Measurements from ENCODE around the gene HS2ST1. TPM values are rescaled to one million over a fixed set of nuclear protein-coding genes. Genes with fewer than 3 reads are reported as not detected.

The HS2ST1 gene
- total and polyA plus RNA-seq, 10 of the 15 experiments (the other 5 are each of a cell fraction or from before 2014, with no cell fraction given), result 5.4 to 30.8 (median 18.6) TPM

DNA sequence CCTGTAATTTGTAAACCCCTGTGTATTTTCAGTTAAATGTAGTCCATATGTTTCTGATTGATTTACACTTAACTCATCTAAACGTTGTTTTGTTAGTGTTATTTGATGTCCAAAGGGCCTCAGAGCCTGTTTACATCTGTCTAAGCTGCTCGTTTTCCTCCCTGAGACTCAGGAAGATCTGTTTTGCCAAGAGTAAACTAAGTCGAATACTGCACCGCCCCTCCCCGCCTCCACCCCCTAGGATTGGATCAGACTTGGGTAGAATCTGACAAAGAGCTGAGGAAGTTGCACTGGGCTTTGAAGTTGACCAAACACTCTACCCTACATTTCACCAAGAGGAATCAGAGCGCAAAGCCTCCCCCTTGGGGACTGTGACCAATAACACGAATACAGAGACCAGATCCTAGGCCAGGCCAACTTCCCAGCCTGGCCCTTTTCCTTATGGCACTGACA, 207.3 kb downstream of the HS2ST1 start:
- H3K4me3 ChIP-seq, result no peak overlapping the region
- no peaks in the 10 kb centered on the region for H3K9me3 ChIP-seq (replicated peaks; ENCODE audit: control insufficient read depth, insufficient read depth, low read length)
- H3K9ac ChIP-seq (ENCODE audit: control insufficient read depth, insufficient read depth, low read length), result no peak overlapping the region
- SMC1A ChIA-PET (ENCODE audit: uncharacterized antibody, unreplicated experiment), result interaction anchor here (1.1 to 1.5 kb wide), 3 partner anchors 15 to 37 kb away, joined by 3 to 6 read pairs (median 3); no protein-coding TSS in a partner anchor
- no TSS peak for BruUV-seq (replicated peaks)
- no peaks in the 10 kb centered on the region for H3K36me3 ChIP-seq (ENCODE audit: control insufficient read depth in 2 of 2, insufficient read depth in 2 of 2, low read length in 1 of 2)
- DNase-seq (ENCODE audit: low read depth, low spot score) (no peak), FAIRE-seq (no peak), ATAC-seq (0 out of 3 replicates have a peak, but pooled peaks have one; percentile 11)
- in situ Hi-C loops (cut with MboI), result no loop called here
- POLR2A ChIA-PET, result no interaction called here
- H4K20me1 ChIP-seq (ENCODE audit: control insufficient read depth, insufficient read depth), result no peaks in the 10 kb centered on the region
- RAD21 ChIA-PET (ENCODE audit: unreplicated experiment), result no interaction called here
- no peaks in the 10 kb centered on the region for H3K27me3 ChIP-seq (replicated peaks in 1 of 2; ENCODE audit: control insufficient read depth in 2 of 2, insufficient read depth in 2 of 2, low read length in 1 of 2)
- CTCF ChIA-PET, result interaction anchor here (1.0 to 2.9 kb wide), 7 partner anchors 9 to 472 kb away, joined by 3 to 11 read pairs (median 4); no protein-coding TSS in a partner anchor
- peaks cover 14% of the 10 kb centered on the region for H3K4me1 ChIP-seq (ENCODE audit: control insufficient read depth, insufficient read depth, low read length)
- WGBS (ENCODE audit: insufficient coverage, insufficient replicate concordance, low lambda C conversion rate, missing lambda C conversion rate), result 22% methylated on average over 7 of the region's 7 CpGs
- no peaks in the 10 kb centered on the region for H3K79me2 ChIP-seq (ENCODE audit: control insufficient read depth, insufficient read depth, low read length)
- TF ChIP-seq SMAD5 (IDR thresholded peaks at IDR 0.05; ENCODE audit: low read depth) (no peak), GATAD2B (conservative IDR thresholded peaks at IDR 0.05; ENCODE audit: low read depth) (no peak), ZNF24 (IDR thresholded peaks at IDR 0.05) (no peak), SMAD1 (IDR thresholded peaks at IDR 0.05; ENCODE audit: low read depth, partially characterized antibody) (no peak), CHD2 (IDR thresholded peaks at IDR 0.05; ENCODE audit: borderline replicate concordance, low read depth, low read length) (no peak)
- TF ChIP-seq, protein P1, sequence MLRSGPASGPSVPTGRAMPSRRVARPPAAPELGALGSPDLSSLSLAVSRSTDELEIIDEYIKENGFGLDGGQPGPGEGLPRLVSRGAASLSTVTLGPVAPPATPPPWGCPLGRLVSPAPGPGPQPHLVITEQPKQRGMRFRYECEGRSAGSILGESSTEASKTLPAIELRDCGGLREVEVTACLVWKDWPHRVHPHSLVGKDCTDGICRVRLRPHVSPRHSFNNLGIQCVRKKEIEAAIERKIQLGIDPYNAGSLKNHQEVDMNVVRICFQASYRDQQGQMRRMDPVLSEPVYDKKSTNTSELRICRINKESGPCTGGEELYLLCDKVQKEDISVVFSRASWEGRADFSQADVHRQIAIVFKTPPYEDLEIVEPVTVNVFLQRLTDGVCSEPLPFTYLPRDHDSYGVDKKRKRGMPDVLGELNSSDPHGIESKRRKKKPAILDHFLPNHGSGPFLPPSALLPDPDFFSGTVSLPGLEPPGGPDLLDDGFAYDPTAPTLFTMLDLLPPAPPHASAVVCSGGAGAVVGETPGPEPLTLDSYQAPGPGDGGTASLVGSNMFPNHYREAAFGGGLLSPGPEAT (IDR thresholded peaks at IDR 0.05; ENCODE audit: low read depth), result no peak
- TF ChIP-seq, protein P2, sequence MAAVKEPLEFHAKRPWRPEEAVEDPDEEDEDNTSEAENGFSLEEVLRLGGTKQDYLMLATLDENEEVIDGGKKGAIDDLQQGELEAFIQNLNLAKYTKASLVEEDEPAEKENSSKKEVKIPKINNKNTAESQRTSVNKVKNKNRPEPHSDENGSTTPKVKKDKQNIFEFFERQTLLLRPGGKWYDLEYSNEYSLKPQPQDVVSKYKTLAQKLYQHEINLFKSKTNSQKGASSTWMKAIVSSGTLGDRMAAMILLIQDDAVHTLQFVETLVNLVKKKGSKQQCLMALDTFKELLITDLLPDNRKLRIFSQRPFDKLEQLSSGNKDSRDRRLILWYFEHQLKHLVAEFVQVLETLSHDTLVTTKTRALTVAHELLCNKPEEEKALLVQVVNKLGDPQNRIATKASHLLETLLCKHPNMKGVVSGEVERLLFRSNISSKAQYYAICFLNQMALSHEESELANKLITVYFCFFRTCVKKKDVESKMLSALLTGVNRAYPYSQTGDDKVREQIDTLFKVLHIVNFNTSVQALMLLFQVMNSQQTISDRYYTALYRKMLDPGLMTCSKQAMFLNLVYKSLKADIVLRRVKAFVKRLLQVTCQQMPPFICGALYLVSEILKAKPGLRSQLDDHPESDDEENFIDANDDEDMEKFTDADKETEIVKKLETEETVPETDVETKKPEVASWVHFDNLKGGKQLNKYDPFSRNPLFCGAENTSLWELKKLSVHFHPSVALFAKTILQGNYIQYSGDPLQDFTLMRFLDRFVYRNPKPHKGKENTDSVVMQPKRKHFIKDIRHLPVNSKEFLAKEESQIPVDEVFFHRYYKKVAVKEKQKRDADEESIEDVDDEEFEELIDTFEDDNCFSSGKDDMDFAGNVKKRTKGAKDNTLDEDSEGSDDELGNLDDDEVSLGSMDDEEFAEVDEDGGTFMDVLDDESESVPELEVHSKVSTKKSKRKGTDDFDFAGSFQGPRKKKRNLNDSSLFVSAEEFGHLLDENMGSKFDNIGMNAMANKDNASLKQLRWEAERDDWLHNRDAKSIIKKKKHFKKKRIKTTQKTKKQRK (IDR thresholded peaks at IDR 0.05; ENCODE audit: low read depth, low read length), result no peak
- TF ChIP-seq, protein P3, sequence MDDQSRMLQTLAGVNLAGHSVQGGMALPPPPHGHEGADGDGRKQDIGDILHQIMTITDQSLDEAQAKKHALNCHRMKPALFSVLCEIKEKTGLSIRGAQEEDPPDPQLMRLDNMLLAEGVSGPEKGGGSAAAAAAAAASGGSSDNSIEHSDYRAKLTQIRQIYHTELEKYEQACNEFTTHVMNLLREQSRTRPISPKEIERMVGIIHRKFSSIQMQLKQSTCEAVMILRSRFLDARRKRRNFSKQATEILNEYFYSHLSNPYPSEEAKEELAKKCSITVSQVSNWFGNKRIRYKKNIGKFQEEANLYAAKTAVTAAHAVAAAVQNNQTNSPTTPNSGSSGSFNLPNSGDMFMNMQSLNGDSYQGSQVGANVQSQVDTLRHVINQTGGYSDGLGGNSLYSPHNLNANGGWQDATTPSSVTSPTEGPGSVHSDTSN (IDR thresholded peaks at IDR 0.05; ENCODE audit: insufficient replicate concordance, low read depth, low read length), result no peak
- H2AFZ ChIP-seq (ENCODE audit: control insufficient read depth, low read depth, low read length), result no peak overlapping the region
- H3K4me2 ChIP-seq (ENCODE audit: control insufficient read depth, insufficient read depth), result no peak overlapping the region
- intact Hi-C loops (cut with micrococcal nuclease; ENCODE audit: unreplicated experiment), result no loop called here
- no peak overlapping the region for H3K27ac ChIP-seq (ENCODE audit: control insufficient read depth, insufficient read depth)
